ENCODE results near the gene TMEM17. TPM values are rescaled to one million over a fixed set of nuclear protein-coding genes. Genes with fewer than 3 reads are reported as not detected.

TMEM17 gene, protein sequence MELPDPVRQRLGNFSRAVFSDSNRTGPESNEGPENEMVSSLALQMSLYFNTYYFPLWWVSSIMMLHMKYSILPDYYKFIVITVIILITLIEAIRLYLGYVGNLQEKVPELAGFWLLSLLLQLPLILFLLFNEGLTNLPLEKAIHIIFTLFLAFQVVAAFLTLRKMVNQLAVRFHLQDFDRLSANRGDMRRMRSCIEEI
- 5.3 to 6.0 TPM (median 5.5 TPM) in 5 replicates for total RNA-seq (2022; extraction: Qiagen RNA extraction)

DNA sequence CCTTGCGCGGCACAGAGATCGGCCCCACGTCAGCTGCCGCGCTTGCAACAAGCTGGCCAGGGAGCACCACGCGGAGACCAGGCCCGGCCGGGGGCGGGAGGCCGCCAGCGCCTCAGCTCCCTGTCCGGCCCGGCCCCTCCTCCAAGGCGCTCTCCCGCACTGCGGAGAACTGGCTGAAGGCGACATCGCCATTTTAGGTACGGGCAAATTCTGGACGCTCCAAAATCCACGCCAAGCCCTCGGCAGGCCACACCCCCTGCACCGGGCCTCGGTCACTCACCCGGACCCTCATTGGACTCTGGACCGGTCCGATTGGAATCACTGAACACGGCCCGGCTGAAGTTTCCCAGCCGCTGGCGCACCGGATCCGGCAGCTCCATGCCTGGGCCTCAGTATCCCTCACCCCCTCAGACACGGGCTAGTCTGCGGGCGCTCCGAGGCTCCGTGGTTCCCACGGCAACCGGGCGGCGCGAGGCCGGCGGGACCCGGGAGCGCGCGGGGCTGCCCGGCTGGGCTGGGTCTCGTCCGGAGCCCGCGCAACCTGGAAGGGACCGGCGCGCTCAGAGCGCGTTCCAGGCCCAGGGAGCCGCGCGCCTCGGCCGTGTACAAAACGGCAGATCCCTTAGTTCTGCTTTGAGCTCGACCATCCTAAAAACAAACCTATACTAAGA, at the start of gene TMEM17:
Gene TMEM17 (minus strand): TSS at position 446 of the 671 bp plus-strand sequence. CDS start 66 bp downstream, at position 380.

Other genes starting within 250 kb of the TMEM17 start
- gene EHBP1, start 199.5 kb upstream of the TMEM17 start, total RNA-seq (2022; extraction: Qiagen RNA extraction): 35.7 to 58.4 TPM (median 51.3 TPM) in 5 replicates

Data from A549 treated with CORT108297 at 1 μM for 4 hours (cell line).